ENCODE results near the gene ANK2.

Gene ANK2

GRCh38 chr4:113049421-113050370 is at the start of gene ANK2:
TSS of gene ANK2 (plus strand) at chr4:113049653. CDS start at chr4:113049729, 76 bp downstream.
- DNase-seq (ENCODE audit: low read depth in 2 of 2), result no peak

DNA sequence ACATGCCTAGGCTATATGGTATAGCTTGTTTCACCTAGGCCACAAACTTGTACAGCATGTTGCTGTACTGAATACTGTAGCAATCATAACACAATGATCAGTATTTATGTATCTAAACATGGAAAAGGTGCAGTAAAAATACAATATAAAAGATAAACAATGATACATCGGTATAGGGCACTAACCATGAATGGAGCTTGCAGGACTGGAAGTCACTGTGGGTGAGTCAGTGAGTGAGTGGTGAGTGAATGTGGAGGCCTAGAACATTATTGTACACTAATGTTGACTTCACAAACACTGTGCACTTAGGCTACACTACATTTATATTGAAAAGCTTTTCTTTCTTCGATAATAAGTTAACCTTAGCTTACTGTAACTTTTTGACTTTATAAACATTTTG is 45.6 kb upstream of the ANK2 start:
- no peak for DNase-seq (ENCODE audit: low read depth in 2 of 2)

DNA sequence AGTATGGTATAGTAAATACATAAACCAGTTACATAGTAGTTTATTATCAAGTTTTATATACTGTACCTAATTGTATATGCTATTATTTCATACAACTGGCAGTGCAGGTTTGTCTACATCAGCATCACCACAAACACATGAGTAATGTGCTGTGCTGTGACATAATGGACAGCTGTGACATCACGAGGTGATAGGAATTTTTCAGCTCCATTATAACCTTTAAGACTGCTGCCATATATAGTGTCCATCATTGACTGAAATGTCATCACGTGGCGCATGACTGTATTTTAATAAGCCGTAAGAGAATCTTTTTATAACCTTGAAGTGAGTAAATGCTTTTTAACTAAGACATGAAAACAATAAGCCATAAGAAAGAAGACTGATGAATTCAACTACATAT is 44.8 kb upstream of the ANK2 start:
- DNase-seq (ENCODE audit: low read depth in 2 of 2), result no peak

DNA sequence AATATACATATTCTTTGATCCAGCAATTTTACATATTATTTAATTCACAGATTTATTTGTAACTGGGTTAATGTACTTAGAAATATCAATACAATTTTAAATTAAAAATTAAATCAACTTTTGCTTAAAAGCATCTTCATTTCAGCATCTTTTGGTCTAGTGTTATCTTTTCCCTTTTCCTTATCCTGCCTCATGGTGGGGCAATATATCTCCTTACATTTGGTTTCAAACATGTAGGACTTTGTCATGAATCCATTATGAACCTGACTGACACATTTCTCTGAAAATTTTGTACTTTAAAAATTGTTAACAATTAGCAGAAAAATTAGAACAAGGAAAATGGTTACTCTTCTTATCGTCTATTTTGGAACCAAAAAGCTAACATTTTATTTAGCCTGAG is 42.8 kb upstream of the ANK2 start:
- no peak for DNase-seq (ENCODE audit: low read depth in 2 of 2)

- no peak for DNase-seq (ENCODE audit: low read depth in 2 of 2)
These were observed 42.3 kb upstream of the ANK2 start for GRCh38 chr4:113007151-113007550.

DNA sequence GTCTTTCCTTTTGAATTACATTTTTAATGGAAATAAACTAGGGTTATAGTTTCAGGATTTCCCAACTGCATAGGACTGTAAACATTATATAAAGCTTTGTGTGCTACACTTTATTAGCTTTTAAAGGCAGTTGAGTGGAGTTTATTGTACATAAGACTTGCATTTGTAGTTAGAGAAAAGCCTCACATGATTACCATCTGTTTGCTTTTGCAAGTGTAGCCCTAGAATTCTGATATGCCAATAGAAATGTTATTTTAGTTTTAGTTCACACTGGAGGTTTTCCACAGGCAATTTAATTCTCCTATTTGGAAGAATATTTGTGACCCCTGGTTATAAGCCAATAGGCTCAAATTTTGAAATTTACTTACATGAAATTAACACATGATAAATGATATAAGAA is 41.3 kb upstream of the ANK2 start:
- DNase-seq (ENCODE audit: low read depth in 2 of 2), result no peak

GRCh38 chr4:113008716-113009115 is 40.7 kb upstream of the ANK2 start:
- no peak for DNase-seq (ENCODE audit: low read depth in 2 of 2)

DNA sequence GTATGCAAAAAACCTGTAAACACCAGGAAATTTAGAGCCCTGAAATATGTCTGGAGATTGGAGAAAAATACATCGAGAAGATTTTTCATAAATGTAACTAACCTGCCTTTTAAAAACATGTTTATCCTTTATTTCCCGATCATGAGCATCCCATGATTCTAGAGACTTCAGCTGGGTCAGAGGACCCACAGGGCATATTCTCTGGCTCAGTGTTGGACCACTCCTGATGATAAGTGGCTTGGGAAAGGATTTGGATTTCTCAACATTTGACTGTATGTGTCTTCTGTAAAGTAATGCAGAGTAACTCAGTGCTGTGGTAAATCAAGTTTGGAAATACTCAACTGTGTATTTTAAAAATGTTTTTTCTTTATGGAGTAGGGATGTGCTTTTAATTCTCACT is 40.0 kb upstream of the ANK2 start:
- DNase-seq (ENCODE audit: low read depth in 2 of 2), result no peak

GRCh38 chr4:113012122-113012725 is 37.2 kb upstream of the ANK2 start:
- DNase-seq (ENCODE audit: low read depth in 2 of 2), result no peak

- DNase-seq (ENCODE audit: low read depth in 2 of 2), result no peak
These were observed 36.7 kb upstream of the ANK2 start for GRCh38 chr4:113012786-113013185.

GRCh38 chr4:113013751-113014150 is 35.7 kb upstream of the ANK2 start:
- DNase-seq (ENCODE audit: low read depth in 2 of 2), result no peak

DNA sequence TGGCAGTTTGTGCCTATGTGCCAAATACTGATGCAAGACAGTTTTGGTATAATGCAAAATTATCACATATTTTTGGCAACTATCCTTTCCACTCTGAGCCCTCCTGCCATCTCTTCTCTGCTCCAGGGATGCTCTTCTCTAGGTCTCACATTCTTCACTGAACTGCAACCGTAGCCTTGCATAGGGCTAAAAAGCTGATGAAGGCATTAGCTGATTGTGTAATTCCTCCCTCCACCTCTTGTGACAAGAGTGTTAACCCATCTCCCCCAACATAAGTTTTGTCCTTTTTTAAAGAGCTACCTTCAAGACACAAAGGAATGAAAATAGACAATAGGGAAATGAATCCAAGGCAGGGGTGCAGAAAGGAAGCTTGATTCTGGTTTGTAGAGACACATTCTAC is 33.1 kb upstream of the ANK2 start:
- DNase-seq (ENCODE audit: low read depth in 2 of 2), result no peak

GRCh38 chr4:113020966-113021365 is 28.5 kb upstream of the ANK2 start:
- no peak for DNase-seq (ENCODE audit: low read depth in 2 of 2)

DNA sequence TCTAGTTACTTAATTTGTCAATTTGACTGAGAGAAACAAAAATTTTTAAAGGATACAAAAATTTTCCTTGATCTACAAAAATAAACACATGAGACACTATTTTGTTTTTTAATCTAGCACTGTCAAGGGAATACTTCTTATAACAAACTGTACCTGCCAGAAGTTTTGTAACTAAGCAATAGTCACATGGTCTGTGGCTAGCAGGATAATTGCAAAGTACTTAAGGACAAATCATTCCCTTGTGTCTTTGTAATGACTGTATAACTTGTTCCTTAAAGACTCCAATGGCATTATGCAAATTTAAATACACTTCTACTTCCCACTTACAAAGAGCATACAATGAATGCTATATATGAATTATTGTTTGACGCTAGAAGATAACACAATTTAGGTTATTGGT is 25.1 kb upstream of the ANK2 start:
- DNase-seq (ENCODE audit: low read depth in 2 of 2), result no peak

DNA sequence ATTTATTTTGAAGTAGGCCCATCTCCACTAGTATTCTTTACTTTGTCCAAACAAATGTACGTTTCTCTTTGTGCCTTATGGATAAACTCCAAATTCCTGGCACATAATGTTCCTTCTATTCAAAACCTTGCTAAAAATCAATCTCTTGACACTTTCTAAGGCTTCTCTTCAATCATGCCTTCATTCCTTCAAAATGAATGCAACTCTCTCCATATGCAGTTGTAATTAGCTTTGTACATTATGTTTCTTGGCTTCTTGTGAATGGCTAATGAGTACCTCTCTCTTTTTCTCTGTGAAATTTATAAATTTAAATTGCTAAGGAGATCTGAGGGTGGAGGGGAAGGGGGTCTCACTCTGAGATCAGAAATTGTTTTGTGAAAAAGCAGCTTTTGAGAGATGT is 24.0 kb upstream of the ANK2 start:
- no peak for DNase-seq (ENCODE audit: low read depth in 2 of 2)

DNA sequence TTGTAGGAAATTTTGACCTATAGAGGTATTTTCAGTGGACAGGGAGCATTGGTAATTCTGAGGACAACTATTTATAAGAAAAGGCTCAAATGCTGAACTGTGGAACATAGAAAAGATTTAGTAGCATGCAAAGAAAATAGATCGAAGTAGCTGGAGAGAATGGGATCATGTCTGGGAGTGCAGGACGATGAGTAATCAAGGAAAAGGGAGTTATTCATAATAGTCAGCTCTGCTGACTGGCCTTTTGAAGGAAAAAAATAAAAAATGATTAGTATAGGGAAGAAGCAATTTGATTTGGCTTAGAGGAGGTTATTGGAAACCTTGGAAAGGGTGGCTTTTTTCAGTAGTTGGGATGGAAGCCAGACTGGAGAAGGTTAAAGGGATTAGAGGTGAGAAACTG is 22.9 kb upstream of the ANK2 start:
- DNase-seq (ENCODE audit: low read depth in 2 of 2), result no peak

DNA sequence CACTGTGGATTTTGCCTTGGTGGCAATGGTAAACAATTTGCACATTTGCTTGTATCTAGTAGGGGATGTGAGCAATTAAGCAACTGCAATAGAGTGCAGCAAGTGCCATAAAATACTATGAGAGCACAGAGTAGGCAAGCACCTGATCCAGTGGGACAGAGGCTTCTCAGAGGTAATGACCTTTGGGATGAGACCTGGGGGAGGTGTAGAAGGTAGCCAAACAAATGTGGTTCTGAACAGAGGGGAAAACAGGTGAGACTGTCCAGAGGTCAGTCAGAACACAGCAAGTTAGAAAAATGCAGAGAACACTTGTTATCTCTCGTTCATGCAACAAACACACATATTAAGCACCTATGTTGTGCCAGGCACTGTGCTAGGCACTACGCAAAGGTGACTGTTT is 21.4 kb upstream of the ANK2 start:
- DNase-seq (ENCODE audit: low read depth in 2 of 2), result no peak

DNA sequence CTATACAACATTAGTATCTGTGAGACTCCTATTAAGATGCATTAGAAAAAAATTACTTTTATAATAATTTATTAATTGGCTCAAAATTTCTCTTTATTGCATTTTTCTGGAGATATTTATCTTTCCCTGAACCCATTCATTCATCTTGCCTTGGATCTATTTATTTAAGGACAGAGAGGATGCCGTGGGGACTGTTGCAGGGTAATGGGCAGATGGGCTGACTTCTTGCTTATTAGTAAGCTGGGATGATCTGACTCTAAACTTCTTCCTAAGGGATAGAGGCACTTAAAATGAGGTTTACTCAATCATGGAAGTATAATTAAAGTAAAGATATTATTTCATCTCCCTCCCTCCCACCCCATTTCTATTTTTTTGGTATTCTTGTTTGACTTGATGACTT is 18.2 kb upstream of the ANK2 start:
- no peak for DNase-seq (ENCODE audit: low read depth in 2 of 2)

- DNase-seq (ENCODE audit: low read depth in 2 of 2), result no peak
These were observed 8.7 kb upstream of the ANK2 start for GRCh38 chr4:113040793-113041192.

GRCh38 chr4:113042502-113042901 is 7.0 kb upstream of the ANK2 start:
- no peak for DNase-seq (ENCODE audit: low read depth in 2 of 2)

- DNase-seq (ENCODE audit: low read depth in 2 of 2), result no peak
These were observed 5.9 kb upstream of the ANK2 start for GRCh38 chr4:113043591-113043990.

DNA sequence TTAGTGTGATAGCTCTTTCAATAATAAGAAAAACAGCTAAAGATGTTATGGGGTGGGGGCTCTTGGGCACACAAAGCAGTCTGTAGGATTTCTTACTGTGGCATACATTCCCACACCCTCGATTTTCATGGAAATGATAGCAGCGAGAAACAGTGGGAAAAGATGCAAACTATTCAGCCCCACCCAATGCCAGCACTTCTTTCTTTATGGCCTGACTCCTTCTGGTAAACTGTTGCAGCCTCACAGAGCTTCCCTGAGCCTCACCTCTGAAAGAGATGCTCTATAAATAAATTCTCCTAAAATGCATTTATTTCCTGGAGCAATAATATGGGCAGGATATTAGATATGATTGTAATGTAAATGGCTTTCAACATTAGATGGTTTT is 910 bp downstream of the ANK2 start:
- no peak for DNase-seq (ENCODE audit: low read depth in 2 of 2)

DNA sequence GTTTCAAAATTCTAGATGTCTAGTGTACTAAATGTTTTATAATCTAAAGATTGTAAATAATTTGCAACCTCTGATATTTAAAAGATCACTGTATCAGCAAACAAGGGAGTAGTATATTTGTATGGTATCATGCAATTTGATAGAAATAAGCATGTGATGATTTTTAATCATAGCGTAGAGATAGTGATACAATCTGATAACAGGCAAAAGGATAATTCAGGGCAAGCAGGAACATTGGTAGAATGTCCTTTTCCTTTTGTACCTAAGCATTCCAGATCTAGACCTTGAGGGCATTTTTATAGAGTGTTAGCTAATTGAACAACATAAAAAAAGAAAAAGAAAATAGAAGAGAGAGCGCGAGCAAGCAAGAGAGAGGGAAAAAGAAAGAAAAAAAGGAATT is 1.4 kb downstream of the ANK2 start:
- DNase-seq (ENCODE audit: low read depth in 2 of 2), result no peak
